B cell (primary cell): ENCODE measurements around the gene NOL12. TPM values are rescaled to one million over a fixed set of nuclear protein-coding genes. Genes with fewer than 3 reads are reported as not detected.

Source experiments
- ATAC-seq: fragments of 200-7000 bp; cut with Tn5 transposase; one replicate; pipeline ENCODE4 v1.10.0; 2021; ENCODE audit warnings: low read depth, mild to moderate bottlenecking, moderate number of reproducible peaks, moderate library complexity
- CTCF ChIA-PET: fragments of 350-600 bp; sonication (Branson Sonifier 250); formaldehyde crosslinking; loops from one replicate; lab custom pipeline; 2021; ENCODE audit warnings: antibody characterized with exemption, inconsistent platforms; lab: Charles Lee
- POLR2A ChIA-PET: fragments of 350-600 bp; sonication (Branson Sonifier 250); formaldehyde crosslinking; loops from one replicate; lab custom pipeline; 2021; ENCODE audit warnings: antibody characterized with exemption; lab: Charles Lee
- DNase-seq: peaks from one replicate; pipeline ENCODE4 v3.0.0; 2013
- H2AFZ ChIP-seq: 2 replicates; pipeline ENCODE4 v1.6.1; 2012; ENCODE audit warnings: mild to moderate bottlenecking, low read depth, low read length; ENCODE audit not compliant: insufficient read depth, poor library complexity, severe bottlenecking
- H3K27ac ChIP-seq, 2 donors: 1 replicate in 1 of 2; 2 replicates in 1 of 2; pipeline ENCODE4 v1.5.1; 2012 to 2013; ENCODE audit warnings: low read length in 2 of 2, mild to moderate bottlenecking in 2 of 2, moderate library complexity in 1 of 2
- H3K27me3 ChIP-seq, 4 experiments: fragments of 200-600 bp in 1 of 4; sonication (generic) in 1 of 4; replicated peaks in 1 of 4; 1 replicate in 2 of 4; 2 replicates in 2 of 4; pipeline versions ENCODE4 v1.6.1 to v1.7.0; 2013 to 2016; ENCODE audit warnings: low read length in 3 of 4, mild to moderate bottlenecking in 2 of 4, mixed read lengths in 1 of 4, moderate library complexity in 1 of 4; ENCODE audit not compliant: insufficient read depth in 4 of 4, control insufficient read depth in 3 of 4; ENCODE audit errors: control extremely low read depth in 1 of 4
- H3K36me3 ChIP-seq, 2 experiments: replicated peaks in 1 of 2; 1 replicate in 1 of 2; 2 replicates in 1 of 2; pipeline versions ENCODE4 v1.6.1 to v1.7.1; 2013; ENCODE audit warnings: low read length in 1 of 2; ENCODE audit not compliant: insufficient read depth in 2 of 2, control insufficient read depth in 1 of 2; ENCODE audit errors: control extremely low read depth in 1 of 2, extremely low read depth in 1 of 2
- H3K4me1 ChIP-seq, 2 donors: fragments of 200-600 bp in 1 of 2; sonication (generic) in 1 of 2; 1 replicate in 1 of 2; 2 replicates in 1 of 2; pipeline versions ENCODE4 v1.5.1 to v1.6.1; 2013 to 2017; ENCODE audit warnings: low read length in 2 of 2; ENCODE audit not compliant: control insufficient read depth in 2 of 2, insufficient read depth in 2 of 2
- H3K4me2 ChIP-seq: replicated peaks from 2 replicates; pipeline ENCODE3; 2012; ENCODE audit warnings: mild to moderate bottlenecking, low read depth, low read length; ENCODE audit not compliant: poor library complexity, severe bottlenecking
- H3K4me3 ChIP-seq, 5 experiments: fragments of 200-600 bp in 1 of 5; sonication (generic) in 1 of 5; 1 replicate in 3 of 5; 2 replicates in 2 of 5; pipeline versions ENCODE4 v1.5.1 to v1.7.0; 2011 to 2016; ENCODE audit warnings: low read length in 4 of 5, mild to moderate bottlenecking in 4 of 5, low read depth in 2 of 5, control low read depth in 1 of 5, moderate library complexity in 1 of 5; ENCODE audit not compliant: insufficient read depth in 1 of 5; ENCODE audit errors: control extremely low read depth in 1 of 5, extremely low read depth in 1 of 5
- H3K79me2 ChIP-seq: fragments of 200-600 bp; sonication (generic); one replicate; pipeline ENCODE4 v1.6.0; 2016; ENCODE audit warnings: low read length; ENCODE audit not compliant: control insufficient read depth, insufficient read depth
- H3K9ac ChIP-seq: fragments of 200-600 bp; sonication (generic); 2 replicates; pipeline ENCODE4 v1.6.1; 2017; ENCODE audit warnings: mild to moderate bottlenecking, low read length, moderate library complexity
- H3K9me3 ChIP-seq, 3 donors: one replicate each; pipeline versions ENCODE4 v1.6.1 to v1.7.1; 2013; ENCODE audit warnings: low read length in 2 of 3; ENCODE audit not compliant: control insufficient read depth in 2 of 3, insufficient read depth in 1 of 3; ENCODE audit errors: control extremely low read depth in 1 of 3
- H4K20me1 ChIP-seq: 2 replicates; pipeline ENCODE4 v1.6.0; 2012; ENCODE audit warnings: mild to moderate bottlenecking, low read length; ENCODE audit not compliant: insufficient read depth, control insufficient read depth, poor library complexity, severe bottlenecking
- H3K27ac Mint-ChIP-seq: one replicate; pipeline ENCODE4 v1.8.0; 2021; ENCODE audit warnings: mixed read lengths
- H3K27me3 Mint-ChIP-seq: one replicate; pipeline ENCODE4 v1.8.0; 2021; ENCODE audit warnings: mixed read lengths
- H3K4me1 Mint-ChIP-seq: one replicate; pipeline ENCODE4 v1.8.0; 2021; ENCODE audit warnings: mixed read lengths
- H3K4me3 Mint-ChIP-seq: one replicate; pipeline ENCODE4 v1.8.0; 2021; ENCODE audit warnings: mixed read lengths
- H3K9me3 Mint-ChIP-seq: one replicate; pipeline ENCODE4 v1.8.0; 2022; ENCODE audit warnings: mixed read lengths; ENCODE audit not compliant: insufficient read depth
- CTCF ChIP-seq: fragments of 200-600 bp; IDR thresholded peaks from one replicate; pipeline ENCODE4 v1.8.0; 2022; ENCODE audit warnings: antibody characterized with exemption, mild to moderate bottlenecking
- EZH2 ChIP-seq: IDR thresholded peaks from 2 replicates; pipeline ENCODE4 v1.6.1; 2012; ENCODE audit warnings: borderline replicate concordance, low read depth, mild to moderate bottlenecking, moderate library complexity, low read length; ENCODE audit not compliant: insufficient read depth, poor library complexity, severe bottlenecking
- WGBS: methylation state at CpG from one replicate; pipeline ENCODE4 v1.1.5; 2013; ENCODE audit warnings: missing lambda C conversion rate; ENCODE audit not compliant: insufficient coverage; 5-methylcytosine and 5-hydroxymethylcytosine counted together
- intact Hi-C: fragments of 100-400 bp; cut with micrococcal nuclease; formaldehyde crosslinking; loops from one replicate; pipeline ENCODE4 v1.10.0; 2022
- polyA plus RNA-seq: library from polyadenylated mRNA; depleted of rRNA; stranded (reverse); fragments of >200 nt; gene quantifications from 2 replicates; pipeline ENCODE4 v1.2.3, GENCODE V29; 2012
- total RNA-seq, 2 donors: library from RNA; stranded (reverse); fragments of 120-200 nt in 1 of 2; gene quantifications; 1 replicate in 1 of 2; 2 replicates in 1 of 2; pipeline versions ENCODE4 v1.2.3 to v1.2.4, GENCODE V29; 2013 to 2022

NOL12 gene
- total and polyA plus RNA-seq, 2 donors (not counting 1 experiment from before 2014, with no cell fraction given), result 34.7 to 43.1 TPM

- 14% methylated on average over 5 of the region's 6 CpGs for WGBS
- peaks cover 0 to 19% of the 10 kb centered on the region in 2 experiments for H3K36me3 ChIP-seq
- H3K27me3 Mint-ChIP-seq, result no peaks in the 10 kb centered on the region
- H3K9me3 Mint-ChIP-seq, result no peaks in the 10 kb centered on the region
- peaks cover 38 to 44% of the 10 kb centered on the region in 2 donors for H3K4me1 ChIP-seq
- TF ChIP-seq EZH2, result no peak
- TF ChIP-seq CTCF, result no peak
- peak overlapping the region; percentile 72 to 84 for H3K27ac ChIP-seq
- H3K4me3 Mint-ChIP-seq, result peak overlapping the region; percentile 98
- peak overlapping the region; percentile 59 for H3K9ac ChIP-seq
- peak overlapping the region; percentile 97 for H3K4me2 ChIP-seq
- peaks cover 36% of the 10 kb centered on the region for H3K79me2 ChIP-seq
- peak overlapping the region; percentile 42 to 74 (median 61) for H3K4me3 ChIP-seq
- ATAC-seq, result no peak
- peaks cover 45% of the 10 kb centered on the region for H3K4me1 Mint-ChIP-seq
- H4K20me1 ChIP-seq, result peaks cover 8% of the 10 kb centered on the region
- no peak for DNase-seq
- ChIA-PET POLR2A (interaction anchor here (0.6 to 3.0 kb wide), 12 partner anchors 14 to 49 kb away, joined by 3 to 44 read pairs (median 6); partner anchors contain the start of genes GGA1, LGALS1 and NOL12), CTCF (interaction anchor here (0.7 to 22.6 kb wide), 19 partner anchors 8 to 239 kb away, joined by 3 to 462 read pairs (median 6); partner anchors contain the start of genes GGA1, LGALS1, NOL12 and SH3BP1)
- H3K27ac Mint-ChIP-seq, result peak overlapping the region; percentile 99
- no peaks in the 10 kb centered on the region for H3K9me3 ChIP-seq
- H2AFZ ChIP-seq, result peak overlapping the region; percentile 73
- intact Hi-C loops, result loop anchor here (1.0 kb wide), 5 partner anchors 14 to 89 kb away; partner anchors contain the start of genes GGA1 and NOL12
- H3K27me3 ChIP-seq, result no peaks in the 10 kb centered on the region
These were observed 28.5 kb upstream of the NOL12 start for GRCh38 chr22:37657590-37658132.
